Stimulated activated CD8-positive, alpha-beta memory T cell treated with anti-CD3 and anti-CD28 coated beads, Interleukin-12 subunit alpha, Interleukin-12 subunit beta, amount 100 ng/mL, for 24 hours (primary cell): ENCODE measurements around the gene DSG4.

Source experiments
- DNase-seq: peaks from one replicate; pipeline ENCODE4 v3.0.0-alpha.2; 2020; ENCODE audit errors: extremely low read depth

DSG4 gene

DNA sequence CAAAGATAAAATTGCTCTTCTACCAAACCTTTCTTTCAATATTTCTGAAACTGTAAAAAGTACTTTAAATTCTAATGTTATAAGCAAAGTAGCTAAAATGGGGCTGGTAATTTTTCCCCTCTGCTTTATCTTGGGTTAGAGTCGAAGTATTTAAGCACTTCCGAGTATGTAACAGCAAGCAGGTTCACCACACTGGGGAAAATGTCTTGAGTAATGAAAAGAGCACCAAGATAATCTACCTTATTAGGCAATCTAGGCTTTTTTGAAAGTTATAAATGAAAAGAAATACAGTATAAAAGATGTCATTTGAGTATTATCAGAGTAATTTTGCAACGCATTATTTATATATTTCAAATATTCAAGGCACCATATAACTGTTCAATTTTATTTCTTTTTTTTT, 70.3 kb downstream of the DSG4 start:
- no peak for DNase-seq

DNA sequence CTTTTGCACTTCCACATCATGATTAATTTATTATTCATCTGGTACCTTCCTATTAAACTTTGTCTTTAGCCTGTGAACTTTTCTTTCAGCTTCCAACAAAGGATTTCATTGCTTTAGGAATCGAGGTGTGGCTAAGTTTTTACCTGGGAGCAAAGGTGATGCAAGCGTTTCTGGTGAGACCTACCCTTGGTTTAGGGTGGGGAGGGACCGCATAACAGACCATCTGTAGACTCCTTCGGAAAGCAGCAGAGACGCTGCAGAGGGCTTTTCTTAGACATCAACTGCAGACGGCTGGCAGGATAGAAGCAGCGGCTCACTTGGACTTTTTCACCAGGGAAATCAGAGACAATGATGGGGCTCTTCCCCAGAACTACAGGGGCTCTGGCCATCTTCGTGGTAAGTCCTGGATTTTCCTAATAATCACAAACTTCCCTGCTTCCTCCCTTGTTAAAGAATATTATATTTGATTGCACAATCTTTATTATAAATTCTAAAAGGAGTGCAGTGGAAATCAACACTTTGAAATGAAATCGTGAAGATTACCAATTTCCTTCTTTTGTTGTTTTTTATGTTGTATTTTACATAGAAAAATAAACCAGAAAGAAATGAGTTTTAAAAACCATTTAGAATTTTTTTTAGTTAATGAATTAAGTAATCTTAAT, 71.1 kb downstream of the DSG4 start, which contains the start of gene DSG3:
Gene DSG3, plus strand, starts transcription at position 212 of the 662 bp plus-strand sequence. Its CDS starts 137 bp downstream, at position 349.
- no peak for DNase-seq

DNA sequence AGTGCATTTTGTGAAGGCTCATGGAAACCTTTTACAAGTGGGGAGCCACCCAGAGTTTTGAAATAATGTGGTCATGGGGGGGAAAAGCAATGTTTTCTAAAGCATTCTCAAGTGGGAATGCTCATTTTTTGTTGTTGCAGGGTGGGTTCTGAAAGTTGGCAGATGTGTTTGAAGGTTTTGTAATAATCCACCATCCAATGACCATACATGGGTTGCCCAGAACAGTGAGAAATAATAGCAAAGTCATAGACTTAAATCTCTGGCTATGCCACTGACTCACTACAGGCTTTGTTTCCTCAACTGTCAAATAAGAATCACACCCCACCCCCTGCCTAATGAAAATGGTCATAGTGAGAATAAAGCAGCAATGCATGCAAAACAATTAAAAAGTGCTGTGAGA, 73.8 kb downstream of the DSG4 start:
- no peak for DNase-seq

DNA sequence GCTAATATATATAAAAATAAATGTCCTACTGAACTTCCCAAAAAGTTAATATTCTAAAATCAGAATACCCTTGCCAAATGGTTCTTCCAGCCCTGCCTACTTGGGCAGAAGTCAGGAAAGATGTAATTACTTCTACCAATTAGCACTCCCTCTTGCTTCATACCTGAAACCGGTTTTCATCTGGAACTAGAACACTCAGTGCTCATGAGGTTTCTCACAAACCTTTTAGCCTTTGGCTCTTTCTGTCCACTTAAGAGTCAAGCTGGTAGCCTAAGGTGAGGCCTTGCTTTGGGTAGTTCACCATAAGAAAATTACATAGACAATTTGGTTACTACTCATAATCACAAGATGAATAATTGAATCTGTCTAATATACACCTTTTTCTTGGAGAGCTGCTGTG, 75.0 kb downstream of the DSG4 start:
- DNase-seq = no peak

DNA sequence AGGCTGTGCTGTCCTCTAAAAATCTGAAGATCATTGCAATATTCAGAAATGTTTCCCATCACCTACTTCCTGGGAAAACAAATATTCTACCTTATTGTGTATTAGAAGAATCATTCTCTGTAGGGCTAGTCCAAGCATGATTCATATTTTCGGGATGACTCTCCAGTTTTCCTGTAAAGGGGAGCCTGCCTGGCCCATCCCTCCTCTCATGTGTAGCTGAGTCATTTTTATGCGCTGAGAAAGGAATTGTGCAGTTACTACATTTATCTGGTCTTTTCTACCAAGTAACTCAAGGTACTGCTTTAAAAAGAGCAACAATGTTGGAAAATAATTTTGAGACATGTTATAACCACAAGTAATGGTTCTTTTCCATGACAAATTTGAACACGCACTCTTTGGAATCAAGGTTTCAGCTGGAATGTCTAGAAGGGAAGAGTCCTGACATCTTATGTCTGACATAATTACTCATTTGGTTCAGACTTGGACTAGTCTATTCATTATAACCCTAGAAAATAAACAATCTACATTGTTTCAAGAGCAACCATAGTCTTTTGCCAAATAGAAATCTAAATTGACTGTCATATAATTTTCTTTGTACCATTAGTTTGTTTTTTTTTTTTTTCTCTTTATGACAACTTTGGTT, 77.6 kb downstream of the DSG4 start:
- DNase-seq = no peak
